Effector memory CD4-positive, alpha-beta T cell (primary cell): ENCODE measurements around the gene HSD11B1.
"Not testable (repeated sequence)": the region's sequence is repeated elsewhere in the genome, so short reads cannot be mapped to it uniquely, and the experiment has no call there.

Experiments used
- DNase-seq, 3 donors: peaks; one replicate each; pipeline ENCODE4 v3.0.0-alpha.2; 2020
- H3K27ac ChIP-seq: 2 replicates; pipeline ENCODE4 v1.7.0; 2013; ENCODE audit warnings: mild to moderate bottlenecking, low read length, moderate library complexity; ENCODE audit not compliant: insufficient read depth, poor library complexity, severe bottlenecking
- H3K27me3 ChIP-seq: replicated peaks from 2 replicates; pipeline ENCODE4 v1.7.0; 2013; ENCODE audit warnings: mild to moderate bottlenecking, low read length; ENCODE audit not compliant: insufficient read depth, control insufficient read depth, poor library complexity, severe bottlenecking
- H3K36me3 ChIP-seq: 2 replicates; pipeline ENCODE4 v1.7.0; 2013; ENCODE audit warnings: mild to moderate bottlenecking, low read length, moderate library complexity; ENCODE audit not compliant: control insufficient read depth, insufficient read depth
- H3K4me1 ChIP-seq: 2 replicates; pipeline ENCODE4 v1.7.0; 2013; ENCODE audit warnings: low read length, mild to moderate bottlenecking; ENCODE audit not compliant: control insufficient read depth, insufficient read depth, poor library complexity, severe bottlenecking
- H3K4me3 ChIP-seq: 2 replicates; pipeline ENCODE4 v1.7.0; 2013; ENCODE audit warnings: low read length, low read depth, mild to moderate bottlenecking; ENCODE audit not compliant: insufficient read depth, poor library complexity, severe bottlenecking
- H3K9me3 ChIP-seq: 2 replicates; pipeline ENCODE4 v1.7.0; 2013; ENCODE audit warnings: mild to moderate bottlenecking, low read length, moderate library complexity; ENCODE audit not compliant: control insufficient read depth

The HSD11B1 gene

DNA sequence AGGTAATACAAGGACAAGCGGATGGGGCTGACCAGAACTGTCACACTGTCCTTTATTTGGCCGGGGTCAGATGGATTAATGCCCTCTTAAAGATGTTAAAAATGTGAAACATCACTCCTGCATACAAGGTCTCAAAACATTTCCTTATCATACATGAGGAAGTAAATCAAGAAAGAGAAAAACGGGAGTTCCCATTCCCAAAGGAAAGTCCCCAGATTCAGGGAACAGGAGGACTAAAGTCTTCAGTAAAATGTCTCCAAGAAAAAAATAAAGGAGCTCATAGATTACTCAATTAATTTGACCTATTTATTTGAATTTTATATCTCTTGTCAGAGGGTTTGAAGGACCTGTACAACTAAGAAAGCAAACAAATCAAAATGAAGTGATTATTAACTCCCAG is 13.4 kb upstream of the HSD11B1 start:
- H3K27ac ChIP-seq, result no peak overlapping the region

DNA sequence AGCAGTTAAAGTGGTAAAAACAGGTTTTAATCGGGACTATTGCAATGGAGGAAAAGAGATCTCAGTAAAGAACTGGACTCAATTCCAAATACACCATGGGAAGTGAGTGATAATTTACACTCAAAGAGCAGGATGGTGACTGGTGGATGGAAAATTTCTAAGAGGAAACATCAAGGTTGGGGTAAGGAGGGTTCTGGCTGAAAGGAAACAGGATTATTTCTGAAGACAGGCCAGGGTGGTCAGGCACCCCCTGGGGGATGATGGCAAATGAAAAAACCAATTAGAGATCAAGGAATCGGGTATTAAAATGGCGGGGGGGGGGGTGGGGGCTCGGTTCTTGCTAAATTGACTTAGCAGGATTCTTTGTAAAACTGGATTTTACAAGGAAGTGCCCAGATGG is 12.3 kb upstream of the HSD11B1 start:
- Histone ChIP-seq H3K4me1 (no peaks in the 10 kb centered on the region), H3K27ac (no peak overlapping the region), H3K9me3 (no peaks in the 10 kb centered on the region), H3K36me3 (no peaks in the 10 kb centered on the region), H3K27me3 (no peaks in the 10 kb centered on the region), H3K4me3 (no peak overlapping the region)
- DNase-seq, result no peak

More for the DNA sequence above, 13.4 kb upstream of the HSD11B1 start:
- Histone ChIP-seq H3K9me3 (no peaks in the 10 kb centered on the region), H3K36me3 (no peaks in the 10 kb centered on the region), H3K4me3 (no peak overlapping the region), H3K4me1 (peaks cover 6% of the 10 kb centered on the region), H3K27me3 (no peaks in the 10 kb centered on the region)
- DNase-seq, result no peak

DNA sequence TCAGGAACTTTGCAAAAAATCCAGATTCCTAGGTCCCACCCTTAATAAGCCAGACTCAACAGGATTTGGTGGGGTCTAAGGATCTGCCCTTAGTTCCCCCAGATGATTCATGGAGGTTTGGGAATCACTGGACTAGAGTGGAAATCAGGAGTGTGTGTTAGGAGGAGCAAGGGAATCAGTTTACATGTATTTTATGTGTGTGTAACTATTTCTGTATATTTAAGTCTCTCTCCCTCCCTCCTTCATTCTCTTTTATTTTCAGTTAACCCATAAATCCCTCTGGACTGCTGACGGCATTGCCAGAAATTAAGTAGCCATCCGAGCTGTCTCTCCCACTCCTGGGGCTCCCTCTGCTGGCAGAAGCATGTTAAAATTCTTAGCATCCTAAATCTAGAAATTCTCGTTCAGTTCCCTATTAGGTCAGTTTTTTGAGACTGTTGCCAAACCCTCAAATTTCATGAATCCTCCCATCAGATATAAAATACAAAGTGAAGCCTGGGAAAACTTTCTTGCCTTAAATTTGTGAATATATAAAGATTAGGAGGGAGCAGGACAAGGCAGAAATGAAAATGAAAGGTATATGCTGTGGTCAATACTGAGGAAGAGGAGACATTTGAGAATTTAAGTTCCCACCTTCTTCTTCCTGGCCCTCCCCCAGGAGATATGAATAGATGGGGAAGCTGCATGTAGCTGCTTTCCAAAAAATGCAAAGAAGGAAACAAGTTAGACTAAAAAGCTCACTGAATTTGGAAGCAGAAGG is 11.7 kb upstream of the HSD11B1 start:
- Histone ChIP-seq H3K27ac (no peak overlapping the region), H3K27me3 (no peaks in the 10 kb centered on the region), H3K36me3 (no peaks in the 10 kb centered on the region), H3K9me3 (no peaks in the 10 kb centered on the region), H3K4me1 (no peaks in the 10 kb centered on the region), H3K4me3 (no peak overlapping the region)
- DNase-seq, result peak; percentile 23 to 58 (median 30)

DNA sequence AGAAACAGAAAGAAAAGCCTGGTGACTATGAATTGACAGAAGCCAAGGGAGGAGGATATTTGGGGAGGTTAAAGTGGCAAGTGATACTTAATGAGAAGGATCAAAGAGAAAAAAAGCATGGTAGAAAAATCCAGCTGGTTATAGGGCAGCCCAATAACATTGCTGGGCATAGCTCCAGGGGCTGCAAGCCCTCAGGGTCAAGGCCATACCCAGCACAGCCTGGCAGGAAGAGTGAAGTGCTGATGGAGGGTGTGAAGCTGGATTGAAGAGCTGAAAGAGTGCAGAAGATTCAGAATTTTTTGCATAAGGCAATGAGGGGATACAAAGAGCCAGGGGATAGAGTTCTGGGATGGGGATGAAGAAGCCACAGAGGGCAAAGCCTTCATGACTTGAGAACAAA is 8.0 kb upstream of the HSD11B1 start:
- Histone ChIP-seq H3K4me3 (no peak overlapping the region), H3K27ac (no peak overlapping the region), H3K27me3 (no peaks in the 10 kb centered on the region), H3K9me3 (no peaks in the 10 kb centered on the region), H3K36me3 (no peaks in the 10 kb centered on the region), H3K4me1 (no peaks in the 10 kb centered on the region)
- DNase-seq, result no peak

DNA sequence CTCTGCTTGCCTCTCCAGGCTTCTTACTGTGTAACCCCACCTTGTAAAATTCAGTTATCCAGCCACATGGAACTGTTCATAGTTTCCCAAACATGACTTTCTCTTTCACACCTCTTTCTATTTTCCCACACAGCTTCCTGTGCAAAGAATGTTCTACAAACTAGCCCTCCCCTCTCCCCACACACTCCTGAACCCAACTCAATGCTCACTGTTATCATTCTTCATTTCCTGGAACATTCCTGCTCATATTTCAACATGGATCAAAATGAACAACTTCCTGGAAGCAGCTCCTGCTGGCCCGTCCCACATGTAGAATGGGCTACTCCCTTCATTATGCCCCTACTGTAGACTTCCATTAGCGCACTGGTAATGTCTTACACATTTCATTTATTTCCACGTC is 7.5 kb upstream of the HSD11B1 start:
- H3K36me3 ChIP-seq, result no peaks in the 10 kb centered on the region
- H3K4me3 ChIP-seq, result no peak overlapping the region
- no peaks in the 10 kb centered on the region for H3K27me3 ChIP-seq
- H3K4me1 ChIP-seq, result no peaks in the 10 kb centered on the region
- no peaks in the 10 kb centered on the region for H3K9me3 ChIP-seq
- H3K27ac ChIP-seq, result no peak overlapping the region
- DNase-seq, result no peak

DNA sequence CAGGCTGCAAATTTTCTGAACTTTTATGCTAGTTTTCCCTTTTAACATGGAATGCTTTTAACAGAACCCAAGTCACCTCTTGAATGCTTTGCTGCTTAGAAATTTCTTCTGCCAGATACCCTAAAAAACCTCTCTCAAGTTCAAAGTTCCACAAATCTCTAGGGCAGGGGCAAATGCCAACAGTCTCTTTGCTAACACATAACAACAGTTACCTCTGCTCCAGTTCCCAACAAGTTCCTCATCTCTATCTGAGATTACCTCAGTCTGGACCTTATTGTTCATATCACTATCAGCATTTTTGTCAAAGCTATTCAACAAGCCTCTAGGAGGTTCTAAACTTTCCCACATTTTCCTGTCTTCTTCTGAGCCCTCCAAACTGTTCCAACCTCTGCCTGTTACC is 4.0 kb upstream of the HSD11B1 start:
- not testable (repeated sequence) for H3K4me3 ChIP-seq, H3K27ac ChIP-seq, H3K9me3 ChIP-seq, H3K36me3 ChIP-seq, DNase-seq, H3K4me1 ChIP-seq, H3K27me3 ChIP-seq

DNA sequence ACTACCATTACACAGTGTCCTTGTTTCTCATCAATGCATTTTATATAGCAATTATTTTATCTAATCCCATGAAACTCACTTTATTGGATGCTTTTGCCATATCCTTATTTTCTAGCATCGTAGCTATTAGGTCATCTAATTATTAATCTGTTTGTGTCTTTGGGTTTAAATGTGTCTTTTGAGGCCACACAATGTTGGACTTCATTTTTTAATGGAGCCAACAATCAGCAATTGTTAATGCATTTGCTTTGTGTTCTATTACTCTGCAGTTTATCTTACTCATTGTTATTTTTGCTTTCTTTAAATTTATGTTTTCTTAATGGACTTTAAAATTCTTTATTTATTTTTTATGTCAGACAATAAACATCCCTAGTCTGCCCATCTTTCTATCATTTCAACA is 1.8 kb upstream of the HSD11B1 start:
- no peak overlapping the region for H3K27ac ChIP-seq
- H3K9me3 ChIP-seq, result no peaks in the 10 kb centered on the region
- no peaks in the 10 kb centered on the region for H3K36me3 ChIP-seq
- no peaks in the 10 kb centered on the region for H3K27me3 ChIP-seq
- no peak overlapping the region for H3K4me3 ChIP-seq
- H3K4me1 ChIP-seq, result no peaks in the 10 kb centered on the region
- no peak for DNase-seq

DNA sequence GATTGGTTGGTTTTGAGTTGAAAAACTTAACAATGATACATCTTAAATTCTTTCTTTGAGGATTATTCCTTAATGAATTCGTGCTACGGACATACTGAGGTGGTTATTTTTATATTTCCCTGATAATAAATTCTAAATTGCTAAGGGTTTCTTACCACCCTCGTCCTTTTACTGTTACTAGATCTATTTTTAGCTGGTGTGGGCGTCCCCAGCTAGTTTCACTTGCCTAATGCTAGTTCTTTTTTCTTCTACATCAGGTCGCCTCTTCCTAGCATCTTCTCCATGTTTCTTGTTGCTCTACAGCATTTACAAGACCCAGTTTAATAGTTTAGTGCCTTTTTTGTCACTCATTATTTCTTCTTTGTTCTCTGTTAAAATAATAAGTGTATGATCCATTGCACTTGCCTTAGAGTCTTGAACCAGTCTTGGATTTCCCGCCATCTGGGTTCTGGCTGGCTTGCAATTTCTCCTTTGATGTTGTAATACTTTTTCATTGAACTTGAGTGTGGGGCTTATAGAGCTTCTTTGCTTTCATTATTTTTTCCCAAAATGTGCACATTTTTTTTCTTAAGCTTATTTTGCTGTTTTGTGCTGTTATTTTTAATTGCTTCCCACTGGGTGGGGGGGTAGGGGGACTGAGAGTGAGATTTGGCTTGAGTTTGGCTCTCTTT is 677 bp upstream of the HSD11B1 start:
- no peaks in the 10 kb centered on the region for H3K36me3 ChIP-seq
- H3K4me3 ChIP-seq, result no peak overlapping the region
- no peak overlapping the region for H3K27ac ChIP-seq
- H3K27me3 ChIP-seq, result no peaks in the 10 kb centered on the region
- H3K9me3 ChIP-seq, result no peaks in the 10 kb centered on the region
- no peaks in the 10 kb centered on the region for H3K4me1 ChIP-seq
- no peak for DNase-seq

DNA sequence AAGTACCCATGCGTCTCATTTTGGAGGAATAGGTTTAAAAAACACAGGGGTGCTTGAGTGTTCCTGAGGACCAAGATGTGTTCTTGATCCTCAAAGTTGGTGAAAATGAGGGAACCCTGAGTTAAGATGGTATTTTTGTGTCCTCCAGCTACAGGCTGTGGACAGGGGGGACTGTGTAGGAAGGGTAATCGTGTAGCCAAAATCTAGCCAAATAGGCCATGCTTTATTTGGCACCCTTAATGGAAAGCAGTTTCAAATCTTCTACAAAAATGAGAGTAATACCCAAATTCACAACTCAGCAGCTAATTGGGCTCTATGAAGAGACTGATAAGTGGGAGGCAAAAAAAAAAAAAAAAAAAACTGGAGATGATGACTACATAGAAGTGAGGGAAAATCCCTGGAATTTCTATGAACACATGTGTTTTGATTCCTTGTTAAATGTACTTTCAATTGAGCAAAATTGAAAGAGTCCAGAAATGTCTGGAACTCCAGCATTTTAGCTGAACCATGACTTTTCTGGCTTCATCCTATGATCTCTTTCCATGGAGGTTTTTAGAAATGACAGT is 470 bp downstream of the HSD11B1 start:
- no peak for DNase-seq
- H3K4me3 ChIP-seq, result no peak overlapping the region
- H3K9me3 ChIP-seq, result no peaks in the 10 kb centered on the region
- no peak overlapping the region for H3K27ac ChIP-seq
- H3K27me3 ChIP-seq, result no peaks in the 10 kb centered on the region
- H3K4me1 ChIP-seq, result no peaks in the 10 kb centered on the region
- H3K36me3 ChIP-seq, result no peaks in the 10 kb centered on the region

DNA sequence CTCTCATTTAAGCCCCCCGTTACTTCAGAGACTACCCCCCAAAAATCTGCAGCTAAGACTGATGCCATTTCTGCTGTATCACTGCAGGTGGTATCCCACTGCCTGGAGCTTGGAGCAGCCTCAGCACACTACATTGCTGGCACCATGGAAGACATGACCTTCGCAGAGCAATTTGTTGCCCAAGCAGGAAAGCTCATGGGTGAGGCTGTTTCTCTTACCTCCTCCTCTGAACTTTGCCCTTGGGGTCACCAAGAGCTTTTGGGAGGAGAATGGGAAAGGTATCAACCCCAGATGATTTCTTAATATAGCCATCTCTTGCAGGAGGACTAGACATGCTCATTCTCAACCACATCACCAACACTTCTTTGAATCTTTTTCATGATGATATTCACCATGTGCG is 2.0 kb downstream of the HSD11B1 start:
- H3K36me3 ChIP-seq, result no peaks in the 10 kb centered on the region
- H3K4me3 ChIP-seq, result no peak overlapping the region
- no peaks in the 10 kb centered on the region for H3K4me1 ChIP-seq
- H3K27ac ChIP-seq, result no peak overlapping the region
- no peak for DNase-seq
- no peaks in the 10 kb centered on the region for H3K9me3 ChIP-seq
- H3K27me3 ChIP-seq, result no peaks in the 10 kb centered on the region
